Left lobe of liver (tissue), 2 donors: ENCODE data around the gene CGNL1. TPM values are rescaled to one million over a fixed set of nuclear protein-coding genes. Genes with fewer than 3 reads are reported as not detected.

Experiments used
- ATAC-seq: fragments of 200-7000 bp; cut with Tn5 transposase; one replicate; pipeline ENCODE4 v1.9.1; 2020; ENCODE audit warnings: mild to moderate bottlenecking, moderate library complexity
- DNase-seq: peaks from one replicate; pipeline ENCODE4 v3.0.0-alpha.2; 2020; ENCODE audit warnings: low spot score
- total RNA-seq: library from RNA; stranded (reverse); gene quantifications from one replicate; pipeline ENCODE4 v1.2.1, GENCODE V29; 2021
- donor health status: DM: no; HTN: no; CAD: no; lungs with moderate emphysema.
- donor health status: DM: no; HTN: yes; CAD: no.

Gene CGNL1
- total RNA-seq, 1 donor from 2014 or later: 42.9 TPM

DNA sequence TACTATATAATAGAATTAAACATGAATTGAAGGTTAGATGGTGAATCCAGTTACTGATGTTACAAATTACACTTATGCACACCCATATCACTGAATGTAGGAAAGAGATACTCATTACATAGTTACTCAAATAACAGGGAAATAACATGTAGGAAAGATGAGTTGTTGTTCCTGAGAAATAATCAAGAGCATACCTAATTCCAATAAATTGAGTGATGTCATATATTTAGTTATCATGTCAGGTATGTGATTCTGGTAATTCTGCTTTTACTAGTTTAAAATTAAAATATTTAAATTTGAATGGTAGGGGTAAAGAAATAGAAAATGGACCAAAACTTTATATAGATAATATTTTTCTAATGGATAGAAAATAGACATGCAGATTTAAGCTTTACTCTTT lies 112.8 kb downstream of the CGNL1 start:
- ATAC-seq (no peak), DNase-seq (no peak)

- no peak for DNase-seq
- no peak for ATAC-seq
These were observed 117.0 kb downstream of the CGNL1 start for GRCh38 chr15:57493351-57493750.

GRCh38 chr15:57494581-57494980 lies 118.3 kb downstream of the CGNL1 start:
- ATAC-seq (no peak), DNase-seq (no peak)

DNA sequence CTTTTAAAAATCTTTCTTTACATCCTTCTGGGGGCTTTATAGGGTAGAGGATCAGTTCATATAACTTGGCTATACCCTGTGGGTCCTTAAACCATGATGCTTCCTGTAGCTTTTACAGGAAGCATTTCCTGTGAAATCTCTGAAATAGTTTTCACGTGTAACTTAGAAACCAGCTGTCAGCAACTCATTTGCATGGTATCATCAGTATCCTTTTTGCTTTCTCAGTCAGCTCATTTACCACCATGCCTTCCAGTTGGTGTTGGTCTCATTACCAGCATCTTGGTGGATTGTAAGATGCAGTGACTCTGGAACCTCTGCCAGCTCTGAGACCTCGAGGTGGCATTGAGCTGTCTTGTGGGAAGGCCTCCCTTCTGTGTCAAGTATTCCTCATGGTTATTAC lies 118.7 kb downstream of the CGNL1 start:
- ATAC-seq (no peak), DNase-seq (no peak)

GRCh38 chr15:57495554-57496165 lies 119.4 kb downstream of the CGNL1 start:
- DNase-seq: no peak
- ATAC-seq: no peak

DNA sequence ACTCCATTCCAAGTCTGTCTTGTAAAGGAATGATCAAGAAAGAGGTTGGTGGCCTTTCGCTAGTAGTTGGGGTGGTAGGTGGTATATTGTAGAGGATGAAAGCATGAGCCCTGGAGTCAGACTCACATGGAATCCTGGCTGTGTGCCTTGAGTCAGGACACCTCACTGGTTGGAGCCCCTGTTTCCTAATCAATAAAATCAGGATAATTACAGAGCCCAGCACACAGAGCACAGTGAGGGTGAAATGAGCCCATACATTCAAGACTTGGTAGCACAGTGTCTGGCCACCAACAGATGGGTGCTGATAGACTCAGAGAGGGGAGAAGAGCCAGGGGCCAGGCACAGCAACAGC lies 120.3 kb downstream of the CGNL1 start:
- DNase-seq: no peak
- no peak for ATAC-seq

- DNase-seq: peak; percentile 82
- ATAC-seq: peak; percentile 95
These were observed 120.9 kb downstream of the CGNL1 start for GRCh38 chr15:57496946-57497869.

DNA sequence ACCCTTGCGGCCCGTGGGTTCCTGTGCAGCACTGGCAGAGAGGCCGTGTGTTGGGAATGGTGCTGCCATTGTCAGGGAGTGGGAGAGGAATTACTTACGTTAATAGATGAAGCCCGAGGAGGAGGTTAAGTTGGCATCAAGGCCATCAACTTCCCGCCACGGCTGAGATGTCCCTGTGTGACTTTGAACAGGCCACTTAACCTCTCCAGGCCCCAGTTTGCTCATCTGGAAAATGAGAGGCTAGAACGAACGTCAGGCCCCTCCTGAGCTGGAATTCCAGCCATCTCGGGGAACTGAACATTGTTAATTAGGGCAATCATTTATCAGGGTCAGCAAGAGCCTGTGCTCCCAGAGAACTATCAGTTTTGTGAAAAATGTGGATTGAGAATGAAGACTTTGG lies 124.0 kb downstream of the CGNL1 start:
- DNase-seq (no peak), ATAC-seq (no peak)

- ATAC-seq: no peak
- DNase-seq: no peak
These were observed 124.8 kb downstream of the CGNL1 start for GRCh38 chr15:57500979-57501576.

GRCh38 chr15:57502116-57502515 lies 125.8 kb downstream of the CGNL1 start:
- DNase-seq: no peak
- no peak for ATAC-seq

DNA sequence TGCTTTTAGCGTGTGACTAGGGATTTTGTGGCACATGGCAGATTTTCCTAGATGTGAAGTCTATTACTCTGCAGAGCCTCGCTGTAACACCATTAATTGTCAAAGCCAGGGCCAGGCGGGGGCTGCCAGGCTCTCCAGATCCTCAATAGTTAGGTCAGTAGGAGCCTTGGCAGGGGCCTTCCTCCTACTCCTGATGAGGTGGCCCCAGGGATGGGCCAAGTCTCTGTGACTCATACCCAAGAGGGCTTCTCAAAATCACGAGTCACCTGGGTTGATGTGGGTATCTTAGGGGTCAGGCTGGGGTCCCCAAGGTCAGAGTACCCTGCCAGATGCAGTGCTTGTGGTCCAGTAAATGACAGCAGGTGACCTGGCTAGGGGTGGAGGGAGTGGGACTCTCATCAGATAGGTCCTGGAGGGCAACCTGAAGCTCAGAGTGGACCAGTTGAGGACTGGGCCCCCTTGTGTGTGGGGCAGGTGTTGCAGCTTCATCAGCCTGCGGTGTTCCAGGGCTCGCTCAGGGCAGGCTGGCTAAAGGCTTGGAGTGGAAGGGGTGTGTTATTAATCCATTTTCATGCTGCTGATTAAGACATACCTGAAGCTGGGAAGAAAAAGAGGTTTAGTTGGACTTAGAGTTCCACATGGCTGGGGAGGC lies 126.9 kb downstream of the CGNL1 start:
- peak; percentile 65 for ATAC-seq

GRCh38 chr15:57503911-57504598 lies 127.8 kb downstream of the CGNL1 start:
- no peak for DNase-seq
- no peak for ATAC-seq

More for the DNA sequence above, 126.9 kb downstream of the CGNL1 start:
- DNase-seq: no peak

- no peak for DNase-seq
- ATAC-seq: peak; percentile 24
These were observed 128.3 kb downstream of the CGNL1 start for GRCh38 chr15:57504599-57504940.

GRCh38 chr15:57505056-57505715 lies 128.9 kb downstream of the CGNL1 start:
- DNase-seq: no peak
- ATAC-seq: peak; percentile 43

- ATAC-seq (peak; percentile 31), DNase-seq (no peak)
These were observed 129.7 kb downstream of the CGNL1 start for GRCh38 chr15:57505949-57506391.

GRCh38 chr15:57506422-57506821 lies 130.1 kb downstream of the CGNL1 start:
- ATAC-seq: no peak

GRCh38 chr15:57507111-57507510 lies 130.8 kb downstream of the CGNL1 start:
- ATAC-seq: no peak

More at GRCh38 chr15:57506422-57506821, 130.1 kb downstream of the CGNL1 start:
- DNase-seq: no peak

DNA sequence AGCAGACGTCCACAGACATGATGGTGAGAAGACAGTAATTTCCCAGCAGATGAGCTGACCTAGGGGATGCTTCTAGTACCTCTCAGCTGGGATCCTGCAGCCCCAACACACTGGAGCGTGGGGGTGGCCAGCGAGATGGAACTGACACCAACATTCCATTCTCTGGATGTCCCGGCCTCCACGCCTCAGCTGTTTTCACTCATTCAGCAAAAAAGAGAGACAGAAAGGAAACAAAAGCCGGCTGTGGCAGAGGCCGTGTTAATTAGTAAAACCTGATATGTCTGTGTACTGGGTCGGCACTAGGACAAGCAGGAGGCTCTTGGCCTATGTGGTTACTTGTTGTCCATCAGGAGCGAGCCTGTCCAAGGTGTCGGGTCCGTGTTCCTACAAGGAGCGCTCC lies 132.8 kb downstream of the CGNL1 start:
- DNase-seq (no peak), ATAC-seq (no peak)

More at GRCh38 chr15:57507111-57507510, 130.8 kb downstream of the CGNL1 start:
- no peak for DNase-seq

- ATAC-seq (no peak), DNase-seq (no peak)
These were observed 133.7 kb downstream of the CGNL1 start for GRCh38 chr15:57509965-57510364.

DNA sequence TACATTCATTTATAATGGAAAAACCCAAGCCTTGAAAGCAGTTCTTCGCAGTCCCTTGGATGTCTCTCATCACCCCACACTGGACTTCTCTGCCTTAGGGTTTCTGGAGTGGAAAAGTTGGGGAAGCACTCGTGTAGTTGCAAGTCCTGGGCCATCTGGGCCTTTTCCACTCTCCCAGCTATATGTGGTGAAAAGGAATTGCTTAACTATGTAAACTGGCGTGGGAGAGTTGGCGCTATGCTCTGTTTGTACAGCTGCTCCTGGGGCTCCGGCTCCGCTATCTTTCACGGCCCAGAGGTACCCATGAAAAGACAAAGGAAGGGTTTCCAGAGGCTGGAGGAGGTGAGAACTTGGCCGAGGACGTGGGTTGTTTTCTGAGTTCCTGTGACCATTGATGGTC lies 134.3 kb downstream of the CGNL1 start:
- ATAC-seq (peak; percentile 25), DNase-seq (no peak)
